Natural killer cell (primary cell): ENCODE data around the gene TMEM184A. TPM values are rescaled to one million over a fixed set of nuclear protein-coding genes. Genes with fewer than 3 reads are reported as not detected.

Experiments used
- ATAC-seq, 3 donors: fragments of 150-1000 bp in 2 of 3; fragments of 200-7000 bp in 1 of 3; cut with Tn5 transposase; 1 replicate in 1 of 3; 2 replicates in 2 of 3; pipeline ENCODE4 v1.10.0; 2021; ENCODE audit warnings: mild to moderate bottlenecking in 2 of 3, moderate library complexity in 2 of 3
- DNase-seq, 2 donors: peaks; one replicate each; pipeline versions ENCODE4 v3.0.0 to v3.0.0-alpha.2; 2013 to 2021; ENCODE audit warnings: mixed read lengths in 1 of 2
- H3K27ac ChIP-seq: one replicate; pipeline ENCODE4 v1.5.1; 2013; ENCODE audit warnings: mild to moderate bottlenecking, low read length
- H3K27me3 ChIP-seq: one replicate; pipeline ENCODE4 v1.6.1; 2013; ENCODE audit warnings: low read length; ENCODE audit not compliant: control insufficient read depth, insufficient read depth
- H3K36me3 ChIP-seq: one replicate; pipeline ENCODE4 v1.6.1; 2013; ENCODE audit warnings: low read length; ENCODE audit not compliant: control insufficient read depth, insufficient read depth
- H3K4me1 ChIP-seq: one replicate; pipeline ENCODE4 v1.6.1; 2013; ENCODE audit warnings: low read length; ENCODE audit not compliant: control insufficient read depth, insufficient read depth
- H3K4me3 ChIP-seq: one replicate; pipeline ENCODE4 v1.5.1; 2013; ENCODE audit warnings: low read length
- H3K9me3 ChIP-seq: one replicate; pipeline ENCODE4 v1.6.1; 2013; ENCODE audit warnings: low read length; ENCODE audit not compliant: control insufficient read depth, insufficient read depth
- H3K27ac Mint-ChIP-seq, 2 donors: one replicate each; pipeline ENCODE4 v1.8.0; 2022; ENCODE audit warnings: mild to moderate bottlenecking in 2 of 2, mixed read lengths in 2 of 2, moderate library complexity in 1 of 2
- H3K27me3 Mint-ChIP-seq, 2 donors: one replicate each; pipeline ENCODE4 v1.8.0; 2022; ENCODE audit warnings: low read depth in 2 of 2, mixed read lengths in 2 of 2
- H3K36me3 Mint-ChIP-seq: one replicate; pipeline ENCODE4 v1.8.0; 2022; ENCODE audit warnings: mixed read lengths
- H3K4me1 Mint-ChIP-seq, 2 donors: one replicate each; pipeline ENCODE4 v1.8.0; 2022; ENCODE audit warnings: mixed read lengths in 2 of 2
- H3K4me3 Mint-ChIP-seq: one replicate; pipeline ENCODE4 v1.8.0; 2022; ENCODE audit warnings: mild to moderate bottlenecking, moderate library complexity, mixed read lengths
- H3K9me3 Mint-ChIP-seq, 2 donors: one replicate each; pipeline ENCODE4 v1.8.0; 2022; ENCODE audit warnings: mixed read lengths in 2 of 2
- WGBS: methylation state at CpG from one replicate; pipeline ENCODE4 v1.1.7; 2013; ENCODE audit warnings: missing lambda C conversion rate; ENCODE audit not compliant: insufficient coverage; 5-methylcytosine and 5-hydroxymethylcytosine counted together
- intact Hi-C: fragments of 100-400 bp; cut with micrococcal nuclease; formaldehyde crosslinking; loops from one replicate; pipeline ENCODE4 v1.14.2; 2022
- total RNA-seq, 4 donors: library from RNA; stranded (reverse); fragments of 120-200 nt in 1 of 4; gene quantifications; one replicate each; pipeline versions ENCODE4 v1.2.3 to v1.2.4, GENCODE V29; 2013 to 2022
- TF ChIP-seq, protein P1 (sequence below): fragments of 200-600 bp; IDR thresholded peaks from one replicate; pipeline ENCODE4 v1.8.0; 2022; ENCODE audit warnings: antibody characterized with exemption

The TMEM184A gene
- total RNA-seq, 3 donors from 2014 or later (not counting 1 experiment from before 2014, with no cell fraction given): 0.14 TPM; not detected in 2

DNA sequence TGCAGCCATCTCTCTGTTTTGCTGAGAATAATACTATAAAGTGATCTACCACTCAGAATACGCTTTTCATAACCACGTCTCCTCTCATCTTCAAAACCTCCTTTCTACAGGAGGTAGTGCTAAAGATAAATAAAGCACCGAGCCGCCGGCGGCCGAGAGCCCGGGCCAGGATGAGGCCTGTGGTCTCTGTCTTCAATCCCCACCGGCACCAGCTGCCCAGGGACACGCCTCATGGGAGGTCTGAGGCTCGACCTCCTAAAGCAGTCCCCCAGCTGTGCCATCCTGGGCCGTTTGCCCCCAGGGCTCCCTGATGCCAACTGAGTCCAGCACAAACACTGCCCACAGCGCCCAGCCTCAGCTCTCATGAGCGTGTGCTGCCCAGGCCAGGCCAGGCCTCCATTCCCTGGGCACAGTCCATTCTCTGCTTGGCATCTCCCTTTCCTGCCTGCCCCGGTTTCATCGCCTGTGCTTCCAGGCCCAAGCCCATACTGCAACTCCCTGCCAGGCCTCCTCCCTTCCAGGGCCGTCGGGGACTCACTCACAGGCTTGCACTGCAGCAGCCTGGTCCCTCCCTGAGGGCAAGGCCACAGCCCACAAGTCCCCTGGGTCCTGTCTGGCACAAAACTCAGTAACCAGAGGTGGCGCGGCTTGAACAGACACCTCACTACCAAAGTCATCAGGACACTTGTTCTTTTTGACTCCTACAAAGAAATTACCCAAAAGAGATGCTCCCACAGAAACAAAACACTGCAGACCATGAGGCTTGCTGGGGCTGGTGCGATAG, 54.3 kb downstream of the TMEM184A start:
- H3K27me3 ChIP-seq: no peaks in the 10 kb centered on the region
- H3K27ac ChIP-seq: no peak overlapping the region
- intact Hi-C loops: no loop called here
- H3K4me1 ChIP-seq: peaks cover 32% of the 10 kb centered on the region
- H3K9me3 Mint-ChIP-seq: no peaks in the 10 kb centered on the region
- no peaks in the 10 kb centered on the region for H3K9me3 ChIP-seq
- DNase-seq (no peak), ATAC-seq (no peak)
- peaks cover 24% of the 10 kb centered on the region for H3K36me3 ChIP-seq
- peak overlapping the region; percentile 89 for H3K4me3 Mint-ChIP-seq
- no peak overlapping the region for H3K4me3 ChIP-seq
- 90% methylated on average over 21 of the region's 21 CpGs for WGBS
- TF ChIP-seq, protein P1, sequence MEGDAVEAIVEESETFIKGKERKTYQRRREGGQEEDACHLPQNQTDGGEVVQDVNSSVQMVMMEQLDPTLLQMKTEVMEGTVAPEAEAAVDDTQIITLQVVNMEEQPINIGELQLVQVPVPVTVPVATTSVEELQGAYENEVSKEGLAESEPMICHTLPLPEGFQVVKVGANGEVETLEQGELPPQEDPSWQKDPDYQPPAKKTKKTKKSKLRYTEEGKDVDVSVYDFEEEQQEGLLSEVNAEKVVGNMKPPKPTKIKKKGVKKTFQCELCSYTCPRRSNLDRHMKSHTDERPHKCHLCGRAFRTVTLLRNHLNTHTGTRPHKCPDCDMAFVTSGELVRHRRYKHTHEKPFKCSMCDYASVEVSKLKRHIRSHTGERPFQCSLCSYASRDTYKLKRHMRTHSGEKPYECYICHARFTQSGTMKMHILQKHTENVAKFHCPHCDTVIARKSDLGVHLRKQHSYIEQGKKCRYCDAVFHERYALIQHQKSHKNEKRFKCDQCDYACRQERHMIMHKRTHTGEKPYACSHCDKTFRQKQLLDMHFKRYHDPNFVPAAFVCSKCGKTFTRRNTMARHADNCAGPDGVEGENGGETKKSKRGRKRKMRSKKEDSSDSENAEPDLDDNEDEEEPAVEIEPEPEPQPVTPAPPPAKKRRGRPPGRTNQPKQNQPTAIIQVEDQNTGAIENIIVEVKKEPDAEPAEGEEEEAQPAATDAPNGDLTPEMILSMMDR: no peak
- H3K27me3 Mint-ChIP-seq: peaks cover 0 to 5% of the 10 kb centered on the region in 2 donors
- peaks cover 27 to 37% of the 10 kb centered on the region in 2 donors for H3K4me1 Mint-ChIP-seq
- H3K27ac Mint-ChIP-seq: peak overlapping the region in 1 of 2 donors; percentile 56
- H3K36me3 Mint-ChIP-seq: no peaks in the 10 kb centered on the region

DNA sequence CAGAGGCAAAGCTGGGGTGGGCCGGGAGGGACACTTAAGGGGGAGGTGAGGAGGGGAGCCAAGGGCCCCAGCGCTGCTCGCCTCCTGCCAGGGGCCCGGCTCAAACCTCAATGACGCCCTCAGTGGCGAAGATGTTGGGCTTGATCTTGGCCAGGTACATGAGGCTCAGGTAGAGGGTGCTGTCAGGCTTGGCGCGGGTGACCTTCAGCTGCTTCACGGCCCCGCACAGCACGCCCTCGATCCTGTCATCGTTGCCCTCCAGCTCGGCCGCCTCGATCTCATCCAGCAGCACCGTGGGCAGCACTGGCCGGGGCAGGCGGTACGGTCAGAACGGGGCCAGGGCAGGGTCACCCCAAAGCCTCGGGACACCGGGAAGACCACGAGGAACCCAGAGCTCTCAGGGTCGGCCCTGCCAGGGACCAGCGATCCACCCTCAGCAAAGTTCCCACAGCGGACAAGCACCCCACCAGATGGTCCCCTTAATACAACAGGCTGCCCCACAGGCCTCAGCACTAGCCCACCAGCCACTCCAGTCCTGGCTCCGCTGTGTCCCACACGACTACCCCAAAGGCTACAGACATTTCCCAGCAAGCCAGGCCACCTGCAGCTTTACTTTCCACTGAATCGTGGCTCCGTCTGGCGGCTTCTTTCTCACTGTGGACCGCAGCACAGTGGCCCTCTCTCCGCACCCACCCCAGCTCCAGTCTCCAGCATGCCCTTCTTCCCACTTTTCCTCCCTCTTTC, 55.8 kb downstream of the TMEM184A start:
- peaks cover 23% of the 10 kb centered on the region for H3K4me1 ChIP-seq
- TF ChIP-seq, protein P1: no peak
- intact Hi-C loops: no loop called here
- Mint-ChIP-seq H3K27me3 (no peaks in the 10 kb centered on the region), H3K36me3 (no peaks in the 10 kb centered on the region), H3K27ac (peak overlapping the region in 1 of 2 donors; percentile 34), H3K9me3 (no peaks in the 10 kb centered on the region), H3K4me1 (peaks cover 27 to 35% of the 10 kb centered on the region in 2 donors), H3K4me3 (no peak overlapping the region)
- peaks cover 30% of the 10 kb centered on the region for H3K36me3 ChIP-seq
- H3K27ac ChIP-seq: no peak overlapping the region
- WGBS: 98% methylated on average over 34 of the region's 34 CpGs
- H3K27me3 ChIP-seq: no peaks in the 10 kb centered on the region
- DNase-seq (no peak), ATAC-seq (no peak)
- H3K4me3 ChIP-seq: no peak overlapping the region
- no peaks in the 10 kb centered on the region for H3K9me3 ChIP-seq

DNA sequence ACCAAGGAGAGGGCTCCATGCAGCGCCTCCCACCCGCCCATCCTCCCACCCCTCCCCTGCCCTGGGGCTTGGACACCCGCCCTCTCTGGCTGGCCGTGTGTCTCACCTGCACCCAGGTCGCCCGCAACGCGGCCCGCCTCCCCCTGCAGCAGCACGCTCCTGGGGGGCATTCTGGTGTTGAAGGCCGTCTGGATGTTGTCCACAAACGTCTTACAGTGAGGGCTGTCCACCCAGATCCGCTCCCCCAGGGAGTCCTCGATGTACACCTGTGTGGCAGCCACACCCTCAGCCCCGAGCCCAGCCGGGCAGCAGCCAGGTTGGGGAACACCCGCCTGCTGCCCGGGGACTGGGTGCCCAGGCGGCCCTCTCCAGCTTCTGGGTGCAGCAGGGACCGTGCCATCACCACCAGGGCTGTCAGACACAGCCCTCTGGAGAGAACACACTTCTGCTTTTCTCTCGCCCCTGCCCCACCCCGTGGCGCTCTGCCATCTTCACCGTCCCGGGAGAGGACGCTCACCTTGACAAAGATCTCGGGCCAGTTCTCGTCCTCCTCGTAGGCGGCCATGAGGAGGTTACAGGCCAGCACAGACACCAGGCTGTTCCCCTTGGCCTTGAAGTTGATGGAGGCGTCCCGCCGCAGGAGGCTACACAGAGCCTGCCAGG, 56.5 kb downstream of the TMEM184A start:
- TF ChIP-seq, protein P1: no peak
- intact Hi-C loops: no loop called here
- H3K4me3 Mint-ChIP-seq: no peak overlapping the region
- no peaks in the 10 kb centered on the region for H3K9me3 ChIP-seq
- H3K27ac Mint-ChIP-seq: no peak overlapping the region
- ATAC-seq: no peak
- peaks cover 27 to 34% of the 10 kb centered on the region in 2 donors for H3K4me1 Mint-ChIP-seq
- WGBS: 94% methylated on average over 32 of the region's 33 CpGs
- H3K4me1 ChIP-seq: peaks cover 19% of the 10 kb centered on the region
- H3K9me3 Mint-ChIP-seq: no peaks in the 10 kb centered on the region
- peaks cover 30% of the 10 kb centered on the region for H3K36me3 ChIP-seq
- DNase-seq: no peak
- H3K27me3 ChIP-seq: no peaks in the 10 kb centered on the region
- H3K27me3 Mint-ChIP-seq: no peaks in the 10 kb centered on the region
- no peak overlapping the region for H3K4me3 ChIP-seq
- no peaks in the 10 kb centered on the region for H3K36me3 Mint-ChIP-seq
- no peak overlapping the region for H3K27ac ChIP-seq
